Activated CD8-positive, alpha-beta memory T cell treated with anti-CD3 and anti-CD28 coated beads, Interleukin-2, amount 50 U/mL, for 48 hours (primary cell): ENCODE data around the gene THRAP3.

Experiments
- DNase-seq: peaks from one replicate; pipeline ENCODE4 v3.0.0-alpha.2; 2020

THRAP3 gene

GRCh38 chr1:36253161-36253862 lies 29.1 kb downstream of the THRAP3 start:
- no peak for DNase-seq

DNA sequence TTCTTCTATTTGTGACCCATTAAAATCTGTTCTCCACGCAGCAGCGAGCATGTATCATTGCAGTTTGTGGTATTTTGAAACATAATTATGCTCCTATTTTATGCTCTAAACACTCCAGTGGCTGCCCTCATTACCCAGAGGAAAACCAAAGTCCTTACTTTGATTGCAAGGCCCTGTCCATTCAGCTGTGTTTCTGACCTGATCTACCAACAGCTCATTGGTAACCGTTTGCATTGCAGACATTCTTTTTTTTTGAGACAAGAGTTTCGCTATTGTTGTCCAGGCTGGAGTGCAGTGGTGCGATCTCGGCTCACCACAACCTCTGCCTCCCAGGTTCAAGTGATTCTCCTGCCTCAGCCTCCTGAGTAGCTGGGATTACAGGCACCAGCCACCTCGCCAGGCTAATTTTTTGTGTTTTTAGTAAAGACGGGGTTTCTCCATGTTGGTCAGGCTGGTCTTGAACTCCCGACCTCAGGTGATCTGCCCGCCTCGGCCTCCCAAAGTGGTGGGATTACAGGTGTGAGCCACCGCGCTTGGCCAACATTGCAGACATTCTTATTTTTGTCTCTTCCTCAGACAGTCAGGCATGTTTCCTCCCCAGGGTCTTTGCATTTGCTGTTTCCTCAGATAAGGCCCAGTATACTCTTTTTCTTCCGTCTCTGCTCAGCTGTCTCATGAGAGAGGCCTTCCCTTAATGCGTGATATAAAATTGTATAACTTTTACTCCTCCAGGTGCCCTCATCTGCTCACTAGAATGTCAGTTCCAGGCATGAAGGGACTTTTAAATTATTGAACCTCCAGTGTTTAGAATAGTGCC lies 32.5 kb downstream of the THRAP3 start:
- DNase-seq = no peak

GRCh38 chr1:36257375-36257767 lies 33.1 kb downstream of the THRAP3 start:
- DNase-seq = no peak

- DNase-seq = no peak
Measured at GRCh38 chr1:36258960-36259344, 34.7 kb downstream of the THRAP3 start.

GRCh38 chr1:36268981-36269380 lies 44.7 kb downstream of the THRAP3 start:
- DNase-seq = no peak

DNA sequence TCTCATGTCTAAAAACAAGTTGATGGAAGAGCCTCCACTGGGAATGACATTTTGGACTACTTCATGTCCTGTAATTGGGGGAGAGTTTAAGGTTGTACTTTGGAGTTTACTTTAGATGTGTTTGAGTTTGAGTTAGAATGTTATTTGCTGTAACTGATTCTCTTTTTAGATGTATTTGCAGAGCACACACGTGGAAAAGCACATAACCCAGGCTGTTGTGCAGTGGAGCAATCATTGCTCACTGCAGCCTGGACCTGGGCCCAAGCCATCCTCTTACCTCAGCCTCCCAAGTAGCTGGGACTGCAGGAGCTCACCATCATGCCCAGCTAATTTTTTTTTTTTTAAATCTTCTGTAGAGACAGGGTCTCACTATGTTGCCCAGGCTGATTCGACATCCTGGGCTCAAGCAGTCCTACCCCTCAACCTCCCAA lies 45.2 kb downstream of the THRAP3 start:
- DNase-seq = no peak

- DNase-seq = no peak
Measured at GRCh38 chr1:36273024-36273423, 48.8 kb downstream of the THRAP3 start.

DNA sequence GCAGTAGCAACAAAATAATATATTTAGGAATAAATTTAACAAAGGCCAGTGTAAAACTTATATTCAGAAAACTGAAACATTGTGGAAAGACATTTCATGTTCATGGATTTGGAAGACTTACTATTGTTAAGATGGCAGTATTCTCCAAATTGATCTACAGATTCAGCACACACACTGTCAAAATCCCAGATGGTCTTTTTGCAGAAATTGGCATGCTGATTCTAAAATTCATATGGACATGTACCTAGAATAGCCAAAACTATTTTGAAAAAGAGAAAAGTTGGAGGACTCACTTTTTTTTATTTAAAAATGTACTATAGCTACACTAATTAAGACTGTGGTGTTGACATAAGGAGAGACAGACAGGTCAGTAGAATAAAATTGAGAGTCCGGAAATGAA lies 50.0 kb downstream of the THRAP3 start:
- no peak for DNase-seq

GRCh38 chr1:36276688-36277087 lies 52.4 kb downstream of the THRAP3 start:
- DNase-seq = no peak

DNA sequence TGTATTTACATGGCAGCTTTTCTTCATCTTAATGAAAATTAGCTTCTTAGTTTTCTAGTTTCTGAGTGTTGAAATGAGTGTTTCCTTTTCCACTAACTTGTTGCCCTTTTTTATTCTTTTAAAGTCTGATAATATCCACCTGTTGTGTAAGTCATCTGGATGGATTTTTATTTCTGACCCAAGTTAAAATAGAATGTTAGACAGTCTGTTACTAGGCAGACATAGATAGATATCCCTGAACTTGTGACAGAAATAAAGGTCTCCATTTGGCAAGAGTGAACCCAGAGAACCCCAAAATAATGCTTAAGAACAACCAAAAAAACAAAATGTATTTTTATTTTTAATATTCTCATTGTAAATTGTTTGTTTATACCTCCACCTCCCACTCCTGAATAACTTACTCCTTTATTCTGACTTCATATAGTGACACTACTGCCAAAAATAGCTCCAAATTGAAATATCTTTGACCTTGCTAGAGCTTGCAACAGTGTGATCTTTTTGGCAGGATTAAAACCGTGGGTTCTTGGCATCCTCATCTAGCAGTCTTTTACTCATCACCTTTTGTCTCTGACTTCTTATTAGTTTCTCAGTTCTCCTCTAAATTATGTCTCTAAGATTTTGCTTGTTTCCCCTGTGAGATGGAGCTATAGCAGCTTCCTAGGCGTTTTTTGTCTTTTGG lies 55.0 kb downstream of the THRAP3 start:
- DNase-seq = no peak

- no peak for DNase-seq
Measured at GRCh38 chr1:36279789-36280296, 55.6 kb downstream of the THRAP3 start.

- DNase-seq = no peak
Measured at GRCh38 chr1:36284061-36284460, 59.8 kb downstream of the THRAP3 start.

GRCh38 chr1:36284517-36284916 lies 60.3 kb downstream of the THRAP3 start:
- DNase-seq = no peak

DNA sequence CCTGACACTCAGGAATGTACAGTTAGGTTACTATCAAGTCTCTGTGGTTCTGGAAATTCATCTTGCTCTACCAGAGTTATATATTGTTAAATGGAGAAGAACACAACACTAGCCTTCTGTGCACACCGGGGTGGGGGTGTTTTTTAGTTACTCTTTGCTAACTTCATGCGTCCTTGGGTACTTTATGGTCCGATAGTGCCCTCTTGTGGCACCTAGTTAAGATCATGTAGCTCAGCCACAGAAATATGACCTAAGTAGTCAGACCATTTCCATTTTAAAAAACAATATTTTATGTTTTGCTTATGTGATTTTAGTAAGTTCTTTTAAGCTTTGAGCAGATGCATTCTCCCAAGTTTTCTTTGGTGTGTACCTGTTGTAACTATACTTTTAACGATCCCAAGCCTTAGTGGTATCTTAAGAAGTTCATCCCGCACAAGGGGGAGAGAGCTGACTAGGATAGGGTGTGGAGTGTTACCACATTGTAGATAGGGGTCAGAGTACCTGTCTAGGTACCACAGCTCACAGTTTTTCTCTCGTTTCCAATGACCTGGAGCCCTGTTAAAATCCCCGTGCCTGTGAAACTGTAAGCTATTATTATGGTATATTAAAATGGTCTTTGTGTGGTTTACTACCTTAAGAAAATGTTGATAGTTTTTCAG lies 61.3 kb downstream of the THRAP3 start:
- DNase-seq = no peak

DNA sequence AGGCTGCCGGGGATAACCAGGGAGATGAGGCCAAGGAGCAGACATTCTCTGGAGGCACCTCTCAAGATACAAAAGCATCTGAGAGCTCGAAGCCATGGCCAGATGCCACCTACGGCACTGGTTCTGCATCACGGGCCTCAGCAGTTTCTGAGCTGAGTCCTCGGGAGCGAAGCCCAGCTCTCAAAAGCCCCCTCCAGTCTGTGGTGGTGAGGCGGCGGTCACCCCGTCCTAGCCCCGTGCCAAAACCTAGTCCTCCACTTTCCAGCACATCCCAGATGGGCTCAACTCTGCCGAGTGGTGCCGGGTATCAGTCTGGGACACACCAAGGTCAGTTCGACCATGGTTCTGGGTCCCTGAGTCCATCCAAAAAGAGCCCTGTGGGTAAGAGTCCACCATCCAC lies 62.6 kb downstream of the THRAP3 start:
- DNase-seq = no peak

- no peak for DNase-seq
Measured at GRCh38 chr1:36287595-36287994, 63.4 kb downstream of the THRAP3 start.

DNA sequence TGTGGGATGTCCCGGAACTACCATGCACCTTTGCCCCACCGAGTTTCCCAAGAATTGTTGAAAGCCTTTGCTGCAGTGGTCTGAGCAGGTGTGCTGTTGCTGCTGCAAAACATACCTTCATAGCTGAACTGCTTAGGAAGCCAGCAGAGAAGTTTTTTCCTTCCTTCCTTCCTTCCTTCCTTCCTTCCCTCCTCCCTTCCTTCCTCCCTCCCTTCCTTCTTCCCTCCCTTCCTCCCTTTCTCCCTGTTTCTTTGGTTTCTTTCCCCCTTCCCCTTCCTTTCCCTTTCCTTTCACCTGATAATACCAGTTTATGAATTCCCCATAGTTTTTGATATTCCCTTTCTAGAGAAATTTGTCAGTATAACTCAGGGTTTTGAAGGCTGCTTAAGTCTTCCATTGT lies 71.1 kb downstream of the THRAP3 start:
- DNase-seq = no peak

DNA sequence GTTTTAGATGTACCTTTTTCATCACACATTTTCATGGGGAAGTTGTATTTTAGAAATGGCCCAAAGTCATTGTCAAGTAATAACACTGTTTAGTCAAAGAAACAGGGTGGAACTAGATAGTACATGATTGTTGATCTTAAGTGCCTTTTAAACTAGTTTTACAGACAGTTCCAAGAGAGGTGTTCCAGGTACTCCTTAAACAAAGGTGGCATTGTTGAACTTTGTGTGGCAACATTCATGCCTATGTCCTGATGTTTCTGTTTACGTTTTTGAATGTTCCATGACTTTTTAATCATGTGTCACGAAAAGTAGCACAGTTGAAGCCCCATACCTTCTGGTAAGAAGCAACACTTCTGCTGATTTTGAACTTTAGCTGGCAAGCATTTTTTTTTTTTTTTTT lies 72.8 kb downstream of the THRAP3 start:
- no peak for DNase-seq

DNA sequence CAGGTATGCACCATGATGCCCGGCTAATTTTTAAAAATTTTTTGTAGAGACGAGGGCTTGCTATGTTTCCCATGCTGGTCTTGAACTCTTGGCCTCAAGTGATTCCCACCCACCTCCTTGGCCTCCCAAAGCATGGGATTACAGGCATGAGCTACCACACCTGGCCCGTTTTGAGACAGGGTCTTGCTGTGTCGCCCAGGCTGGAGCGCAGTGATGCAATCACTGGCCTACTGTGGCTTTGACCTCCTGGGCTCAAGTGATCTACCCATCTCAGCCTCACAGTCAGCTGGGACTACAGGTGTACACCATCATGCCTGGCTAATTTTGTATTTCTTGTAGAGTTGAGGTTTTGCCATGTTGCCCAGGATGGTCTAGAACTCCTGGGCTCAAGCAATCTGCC lies 74.4 kb downstream of the THRAP3 start:
- no peak for DNase-seq

DNA sequence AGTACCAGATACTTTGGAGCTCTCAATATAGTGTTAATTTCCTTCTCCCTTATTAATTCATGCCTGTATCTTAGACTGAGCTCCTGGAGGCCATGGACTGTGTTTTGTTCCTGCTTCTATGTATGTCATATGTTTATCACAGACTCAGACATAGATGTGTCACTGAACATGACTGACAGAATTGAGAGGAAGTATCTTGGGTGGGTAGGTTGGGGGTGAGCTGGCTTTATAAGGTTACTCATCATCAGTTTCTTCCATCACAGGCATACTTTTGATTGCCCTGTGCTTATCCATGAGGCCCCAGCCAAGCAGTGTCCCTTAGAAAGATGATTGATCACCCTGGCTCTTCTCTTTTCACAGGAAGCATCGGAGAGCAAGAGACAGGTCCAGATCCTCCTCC lies 76.3 kb downstream of the THRAP3 start:
- DNase-seq = no peak

DNA sequence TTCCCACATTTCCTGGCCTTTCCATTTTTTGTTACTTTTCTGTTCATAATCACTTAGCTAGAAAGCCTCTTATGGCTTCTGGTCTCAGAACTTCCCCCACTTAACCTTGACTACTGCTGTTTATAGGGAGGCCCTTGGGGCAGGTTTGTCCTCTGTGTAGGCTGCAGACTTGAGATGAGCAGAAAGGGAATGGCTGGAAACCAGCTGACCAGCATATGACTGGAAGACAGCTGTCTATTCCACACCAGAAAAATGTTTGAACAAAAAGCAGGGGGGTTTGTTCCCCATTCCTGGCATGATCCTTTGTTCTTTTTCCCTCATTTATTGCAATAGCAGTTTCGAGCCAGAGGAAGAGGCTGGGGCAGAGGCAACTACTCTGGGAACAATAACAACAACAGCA lies 77.0 kb downstream of the THRAP3 start:
- no peak for DNase-seq

DNA sequence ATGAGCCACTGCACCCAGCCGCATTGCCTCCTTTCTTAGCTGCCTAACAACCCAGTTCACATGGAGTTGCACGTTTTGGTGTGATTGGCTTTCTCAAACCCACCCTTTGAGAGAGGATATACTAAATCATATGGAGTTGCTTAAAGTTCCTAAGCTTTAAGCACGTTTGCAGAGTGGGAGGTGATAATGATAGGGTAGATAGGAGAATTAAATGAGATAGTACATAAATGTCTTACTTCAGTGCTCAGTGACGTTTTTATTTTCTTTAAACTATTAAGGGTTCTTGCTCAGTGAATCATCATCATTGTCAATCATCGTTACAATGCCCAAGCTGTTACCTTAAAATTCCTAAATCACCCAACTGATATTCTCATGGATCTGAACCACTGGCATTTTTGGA lies 79.0 kb downstream of the THRAP3 start:
- no peak for DNase-seq

GRCh38 chr1:36303650-36304360 lies 79.6 kb downstream of the THRAP3 start:
- no peak for DNase-seq
